Activated CD4-positive, alpha-beta T cell treated with anti-CD3 and anti-CD28 coated beads, Interleukin-2, Interleukin-4, amounts not matched to agents 100 ng/mL and 50 ng/mL, durations not matched to agents 16 hours and 8 hours (primary cell): ENCODE measurements around the gene GBGT1.
"Not testable (repeated sequence)": the region's sequence is repeated elsewhere in the genome, so short reads cannot be mapped to it uniquely, and the experiment has no call there.

Experiments used
- DNase-seq: peaks from one replicate; pipeline ENCODE4 v3.0.0-alpha.2; 2020; ENCODE audit warnings: low spot score

The GBGT1 gene

GRCh38 chr9:133163504-133164172, at the start of gene GBGT1:
Gene GBGT1, minus strand, starts transcription at chr9:133163914. Its CDS starts 1,502 bp downstream, at chr9:133162412.
- DNase-seq: no peak

- DNase-seq: no peak
Observed at GRCh38 chr9:133210609-133211008, 46.9 kb upstream of the GBGT1 start.

- DNase-seq: no peak
Observed at GRCh38 chr9:133210202-133210532, 46.5 kb upstream of the GBGT1 start.

GRCh38 chr9:133209327-133210201, 45.9 kb upstream of the GBGT1 start:
- not testable (repeated sequence) for DNase-seq

GRCh38 chr9:133208880-133209300, 45.2 kb upstream of the GBGT1 start, which contains the start of gene OBP2B:
Gene OBP2B, minus strand, starts transcription at chr9:133209250. Its CDS starts 51 bp downstream, at chr9:133209199.
- DNase-seq: not testable (repeated sequence)

GRCh38 chr9:133208171-133208879, 44.6 kb upstream of the GBGT1 start:
- not testable (repeated sequence) for DNase-seq

GRCh38 chr9:133207540-133208170, 43.9 kb upstream of the GBGT1 start:
- DNase-seq: no peak

- no peak for DNase-seq
Observed at GRCh38 chr9:133207021-133207531, 43.4 kb upstream of the GBGT1 start.

GRCh38 chr9:133205996-133206931, 42.5 kb upstream of the GBGT1 start:
- no peak for DNase-seq

- not testable (repeated sequence) for DNase-seq
Observed at GRCh38 chr9:133205481-133205887, 41.8 kb upstream of the GBGT1 start.

GRCh38 chr9:133204993-133205336, 41.3 kb upstream of the GBGT1 start:
- DNase-seq: no peak

GRCh38 chr9:133204335-133204992, 40.8 kb upstream of the GBGT1 start:
- no peak for DNase-seq

- DNase-seq: no peak
Observed at GRCh38 chr9:133203506-133204075, 39.9 kb upstream of the GBGT1 start.

GRCh38 chr9:133202688-133203453, 39.2 kb upstream of the GBGT1 start:
- no peak for DNase-seq

GRCh38 chr9:133202145-133202513, 38.4 kb upstream of the GBGT1 start:
- no peak for DNase-seq

- DNase-seq: no peak
Observed at GRCh38 chr9:133201424-133202144, 37.9 kb upstream of the GBGT1 start.

GRCh38 chr9:133200631-133201030, 36.9 kb upstream of the GBGT1 start:
- no peak for DNase-seq

- DNase-seq: peak; percentile 29
Observed at GRCh38 chr9:133199648-133200321, 36.1 kb upstream of the GBGT1 start.
